IMR-90 (cell line): ENCODE data around the gene KDM4B. TPM values are rescaled to one million over a fixed set of nuclear protein-coding genes. Genes with fewer than 3 reads are reported as not detected.

Source experiments
- ATAC-seq: fragments of 200-7000 bp; cut with Tn5 transposase; 2 replicates; pipeline ENCODE4 v1.9.1; 2020; ENCODE audit warnings: low read depth, mild to moderate bottlenecking, moderate library complexity
- BruUV-seq: library from RNA; stranded (reverse); fragments of 400-500 nt; replicated peaks from 2 replicates; lab custom pipeline; 2021; lab: Mats Ljungman, UMichigan
- CTCF ChIA-PET: fragments of 300-600 bp; formaldehyde crosslinking; extraction: SDS; loops from one replicate; lab custom pipeline; 2021; ENCODE audit warnings: antibody characterized with exemption; lab: Yijun Ruan, JAX
- POLR2A ChIA-PET: fragments of 300-600 bp; sonication (Branson Sonifier 250); formaldehyde crosslinking; loops from one replicate; lab custom pipeline; 2022; ENCODE audit warnings: antibody characterized with exemption; ENCODE audit not compliant: unreplicated experiment; lab: Charles Lee
- DNase-seq: peaks from one replicate; pipeline ENCODE4 v3.0.0; 2013
- H2AFZ ChIP-seq: replicated peaks from 2 replicates; pipeline ENCODE3; 2013; ENCODE audit warnings: low read length, mild to moderate bottlenecking; ENCODE audit not compliant: poor library complexity
- H2AK5ac ChIP-seq: 2 replicates; pipeline ENCODE4 v1.6.1; 2013; ENCODE audit warnings: low read depth, low read length, inconsistent platforms
- H2AK9ac ChIP-seq: replicated peaks from 2 replicates; pipeline ENCODE3; 2013; ENCODE audit warnings: mild to moderate bottlenecking, low read depth, low read length, moderate library complexity; ENCODE audit not compliant: poor library complexity
- H2BK120ac ChIP-seq: 2 replicates; pipeline ENCODE4 v1.6.1; 2013; ENCODE audit warnings: low read depth, low read length, inconsistent platforms
- H2BK15ac ChIP-seq: 3 replicates; pipeline ENCODE4 v1.6.1; 2013; ENCODE audit warnings: low read depth, low read length, inconsistent platforms
- H2BK20ac ChIP-seq: 2 replicates; pipeline ENCODE4 v1.6.1; 2013; ENCODE audit warnings: low read depth, mild to moderate bottlenecking, inconsistent platforms, low read length, moderate library complexity
- H2BK5ac ChIP-seq: 2 replicates; pipeline ENCODE4 v1.6.1; 2013; ENCODE audit warnings: mild to moderate bottlenecking, low read depth, low read length, inconsistent platforms; ENCODE audit not compliant: poor library complexity, severe bottlenecking
- H3K14ac ChIP-seq: replicated peaks from 2 replicates; pipeline ENCODE4 v1.6.1; 2013; ENCODE audit warnings: low read depth, low read length, inconsistent platforms
- H3K18ac ChIP-seq: 2 replicates; pipeline ENCODE4 v1.6.1; 2013; ENCODE audit warnings: low read depth, low read length, control low read depth
- H3K23ac ChIP-seq: 2 replicates; pipeline ENCODE4 v1.6.1; 2013; ENCODE audit warnings: low read depth, low read length, inconsistent platforms
- H3K27ac ChIP-seq: 2 replicates; pipeline ENCODE4 v1.5.1; 2013; ENCODE audit warnings: mild to moderate bottlenecking, control low read depth, low read length; ENCODE audit not compliant: insufficient read depth
- H3K27me3 ChIP-seq: 2 replicates; pipeline ENCODE4 v1.6.1; 2013; ENCODE audit warnings: low read length; ENCODE audit not compliant: control insufficient read depth, insufficient read depth
- H3K36me3 ChIP-seq: 2 replicates; pipeline ENCODE4 v1.6.1; 2013; ENCODE audit warnings: low read length, mixed read lengths; ENCODE audit not compliant: control insufficient read depth, insufficient read depth
- H3K4ac ChIP-seq: 2 replicates; pipeline ENCODE4 v1.6.1; 2013; ENCODE audit warnings: low read depth, low read length, inconsistent platforms
- H3K4me1 ChIP-seq: 2 replicates; pipeline ENCODE4 v1.6.1; 2013; ENCODE audit warnings: low read length, mixed read lengths; ENCODE audit not compliant: control insufficient read depth, insufficient read depth
- H3K4me2 ChIP-seq: 2 replicates; pipeline ENCODE4 v1.6.1; 2013; ENCODE audit warnings: low read depth, mild to moderate bottlenecking, control low read depth, low read length, moderate library complexity
- H3K4me3 ChIP-seq: 2 replicates; pipeline ENCODE4 v1.5.1; 2013; ENCODE audit warnings: low read depth, mild to moderate bottlenecking, control low read depth, low read length, moderate library complexity; ENCODE audit not compliant: insufficient read depth
- H3K56ac ChIP-seq: 2 replicates; pipeline ENCODE4 v1.6.1; 2013; ENCODE audit warnings: low read length, inconsistent platforms; ENCODE audit not compliant: insufficient read depth; ENCODE audit errors: extremely low read depth
- H3K79me1 ChIP-seq, 2 experiments: 2 replicates each; pipeline ENCODE4 v1.6.1; 2013; ENCODE audit warnings: low read length in 2 of 2, inconsistent platforms in 1 of 2, low read depth in 1 of 2
- H3K9ac ChIP-seq: 2 replicates; pipeline ENCODE4 v1.6.1; 2013; ENCODE audit warnings: low read depth, low read length, control low read depth
- H3K9me1 ChIP-seq: 2 replicates; pipeline ENCODE4 v1.6.1; 2013; ENCODE audit warnings: low read length, inconsistent platforms; ENCODE audit not compliant: insufficient read depth
- H3K9me3 ChIP-seq: 2 replicates; pipeline ENCODE4 v1.6.1; 2013; ENCODE audit warnings: low read length; ENCODE audit not compliant: control insufficient read depth, insufficient read depth
- H4K20me1 ChIP-seq: 2 replicates; pipeline ENCODE4 v1.6.1; 2013; ENCODE audit warnings: low read length, inconsistent platforms; ENCODE audit not compliant: insufficient read depth
- H4K5ac ChIP-seq: 2 replicates; pipeline ENCODE4 v1.6.1; 2013; ENCODE audit warnings: mild to moderate bottlenecking, low read depth, low read length, control low read depth
- H4K8ac ChIP-seq, 2 experiments: 2 replicates each; pipeline ENCODE4 v1.6.1; 2013; ENCODE audit warnings: low read depth in 2 of 2, low read length in 2 of 2, control low read depth in 1 of 2, inconsistent platforms in 1 of 2
- H4K91ac ChIP-seq: 2 replicates; pipeline ENCODE4 v1.6.1; 2013; ENCODE audit warnings: low read depth, low read length, inconsistent platforms; ENCODE audit not compliant: insufficient read depth
- RCOR1 ChIP-seq: IDR thresholded peaks from 2 replicates; pipeline ENCODE4 v1.6.1; 2012; ENCODE audit warnings: mild to moderate bottlenecking, low read length, improper control_type of control experiment; ENCODE audit not compliant: insufficient replicate concordance
- WGBS, 2 experiments: methylation state at CpG; one replicate each; pipeline versions ENCODE4 v1.1.5 to v1.1.7; 2013; ENCODE audit warnings: missing lambda C conversion rate in 2 of 2; ENCODE audit not compliant: insufficient read length in 1 of 2; ENCODE audit errors: extremely low coverage in 2 of 2; 5-methylcytosine and 5-hydroxymethylcytosine counted together
- dilution Hi-C: fragments of 300-500 bp; cut with HindIII; formaldehyde crosslinking; loops from one replicate; pipeline ENCODE4 v1.14.3; 2018; ENCODE audit warnings: low sequenced_read_pairs; ENCODE audit not compliant: unreplicated experiment
- in situ Hi-C: fragments of 300-500 bp; cut with MboI; formaldehyde crosslinking; loops from 3 replicates; pipeline ENCODE4 v1.14.3; 2019; ENCODE audit warnings: low sequenced_read_pairs, inconsistent platforms, mixed read lengths
- intact Hi-C: fragments of 100-400 bp; cut with micrococcal nuclease; formaldehyde crosslinking; loops from 2 replicates; pipeline ENCODE4 v1.10.0; 2022
- polyA plus RNA-seq, 3 experiments: library from polyadenylated mRNA; depleted of rRNA; stranded (reverse); fragments of >200 nt; gene quantifications; 2 replicates each; pipeline ENCODE4 v1.2.3, GENCODE V29; 2012; ENCODE audit warnings: low replicate concordance in 1 of 3
- total RNA-seq: library from RNA; depleted of rRNA; stranded (reverse); fragments of >200 nt; gene quantifications from 2 replicates; pipeline ENCODE4 v1.2.3, GENCODE V29; 2012

The KDM4B gene
- total and polyA plus RNA-seq, 2 of the 4 experiments (the other 2 are of a cell fraction): 5.0 to 17.9 TPM

GRCh38 chr19:5093948-5094718 lies 125.2 kb downstream of the KDM4B start:
- no peaks in the 10 kb centered on the region; the same call in 1 of the 2 replicates for H3K4me1 ChIP-seq
- peaks cover 10% of the 10 kb centered on the region for H3K9me3 ChIP-seq
- no peak overlapping the region for H4K8ac ChIP-seq
- BruUV-seq: no TSS peak
- dilution Hi-C loops: no loop called here
- H3K9me1 ChIP-seq: no peaks in the 10 kb centered on the region
- no peak overlapping the region for H3K27ac ChIP-seq
- no peak overlapping the region for H4K5ac ChIP-seq
- ChIA-PET POLR2A (interaction anchor here (0.6 kb wide), 1 partner anchor 101 kb away, joined by 8 read pairs; no protein-coding TSS in a partner anchor), CTCF (no interaction called here)
- no peak overlapping the region for H2BK120ac ChIP-seq
- no peak overlapping the region for H4K91ac ChIP-seq
- H2BK15ac ChIP-seq: no peak overlapping the region
- no peak for TF ChIP-seq RCOR1
- H3K27me3 ChIP-seq: no peaks in the 10 kb centered on the region
- H3K4ac ChIP-seq: no peak overlapping the region
- H3K18ac ChIP-seq: no peak overlapping the region
- no peak overlapping the region for H2BK20ac ChIP-seq
- no peak for ATAC-seq
- DNase-seq: no peak
- H3K9ac ChIP-seq: no peak overlapping the region
- no peak overlapping the region for H2AK5ac ChIP-seq
- H3K14ac ChIP-seq: no peak overlapping the region
- no peak overlapping the region for H2BK5ac ChIP-seq
- in situ Hi-C loops: no loop called here
- H3K56ac ChIP-seq: no peak overlapping the region
- 91% methylated on average over 12 of the region's 26 CpGs; no CpG with 5 or more reads in 1 of the 2 experiments for WGBS, 2 experiments
- H3K23ac ChIP-seq: no peak overlapping the region
- no peak overlapping the region for H2AK9ac ChIP-seq
- peaks cover 29% of the 10 kb centered on the region for H3K36me3 ChIP-seq
- intact Hi-C loops: no loop called here
- peaks cover 7 to 25% of the 10 kb centered on the region in 2 experiments; a peak in 3 of 4 replicates for H3K79me1 ChIP-seq
- H4K20me1 ChIP-seq: peaks cover 22% of the 10 kb centered on the region
- H2AFZ ChIP-seq: no peak overlapping the region
- H3K4me2 ChIP-seq: no peak overlapping the region
- H3K4me3 ChIP-seq: no peak overlapping the region
